ENCODE data around the gene FLAD1.

Gene FLAD1

DNA sequence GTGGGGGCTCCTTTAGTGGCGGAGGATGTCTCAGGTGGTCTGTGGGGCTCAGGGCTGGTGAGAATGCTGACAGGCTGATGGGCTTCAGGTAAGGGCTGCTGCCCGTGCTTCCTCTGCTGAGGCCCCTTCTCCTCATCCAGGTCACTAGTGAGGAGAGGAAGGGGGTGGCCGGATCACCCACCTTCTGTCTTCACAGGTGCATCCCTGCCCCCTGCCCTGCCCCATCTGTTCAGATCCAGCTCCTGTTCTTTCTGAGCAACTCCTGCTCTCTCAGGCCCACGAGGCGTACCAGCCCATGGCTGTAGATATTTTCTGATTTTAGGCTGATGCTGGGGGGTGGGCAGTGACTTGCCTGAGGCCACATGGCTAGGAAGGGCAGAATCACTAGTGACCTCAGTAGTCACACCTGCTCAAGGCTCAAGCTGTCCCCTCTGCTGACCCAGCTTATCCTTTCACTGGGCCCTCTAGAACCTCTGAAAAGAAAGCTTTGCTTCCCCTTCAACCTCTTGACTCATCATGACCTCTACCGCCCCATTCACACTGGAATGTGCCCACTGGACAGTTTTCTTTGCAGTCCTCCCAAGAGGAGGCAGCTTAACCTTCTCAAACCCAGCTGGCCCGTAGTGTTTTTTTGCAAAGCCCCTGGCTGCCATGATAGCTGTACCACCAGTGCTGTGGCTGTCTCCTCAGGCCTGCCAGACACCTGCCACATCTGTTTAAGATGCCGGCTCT lies 35.6 kb downstream of the FLAD1 start:
- no peak overlapping the region for H3K4me3 Mint-ChIP-seq
- no peaks in the 10 kb centered on the region for H3K9me3 Mint-ChIP-seq
- H3K27ac Mint-ChIP-seq = peak overlapping the region; percentile 65
- ATAC-seq (no peak), DNase-seq (ENCODE audit: low spot score in 2 of 2) (no peak)
- peaks cover 63% of the 10 kb centered on the region for H3K36me3 Mint-ChIP-seq
- H3K4me1 Mint-ChIP-seq = peaks cover 43% of the 10 kb centered on the region

DNA sequence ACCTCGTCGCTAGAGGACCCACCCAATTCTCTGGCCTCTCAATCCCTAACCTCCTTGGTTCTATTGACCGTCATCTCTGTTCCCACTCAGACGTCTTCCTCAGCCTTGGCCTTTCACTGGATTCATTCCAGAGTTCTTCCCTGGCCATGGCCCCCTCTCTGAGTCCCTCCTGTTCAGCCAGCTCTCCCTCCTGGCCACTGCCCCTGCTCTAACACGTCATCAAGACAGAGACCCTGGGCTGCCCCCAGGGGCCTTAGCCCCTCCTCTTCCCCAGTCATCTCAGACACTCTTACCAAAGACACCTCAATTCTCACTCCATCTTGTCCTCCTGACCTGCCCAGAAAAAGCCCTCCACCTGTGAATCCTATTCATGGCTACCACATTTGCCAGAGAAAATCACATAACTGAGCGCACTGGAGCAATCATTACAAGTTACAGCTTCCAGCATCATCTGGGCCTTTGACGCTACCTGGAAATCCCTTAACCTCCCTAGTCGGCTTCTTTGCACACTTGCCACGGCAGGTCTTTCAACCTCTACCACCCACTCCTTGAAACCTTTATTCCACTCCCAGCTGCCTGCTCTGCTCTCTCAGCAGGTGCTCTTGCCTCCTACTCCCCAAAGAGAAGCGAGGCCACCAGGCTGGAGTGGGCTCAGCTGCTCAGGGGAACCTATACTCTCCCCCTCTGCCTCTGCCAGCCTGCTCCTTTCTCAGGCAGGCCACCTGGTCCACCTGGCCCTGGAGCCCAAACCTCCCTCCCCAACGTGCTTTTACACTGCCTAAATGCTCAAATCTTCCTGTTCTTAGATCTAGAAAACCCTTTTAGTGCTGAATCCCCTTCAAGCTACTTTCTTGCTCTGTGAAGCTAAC lies 36.5 kb downstream of the FLAD1 start:
- no peaks in the 10 kb centered on the region for H3K9me3 Mint-ChIP-seq
- H3K4me3 Mint-ChIP-seq = no peak overlapping the region
- DNase-seq (ENCODE audit: low spot score in 2 of 2) = no peak

DNA sequence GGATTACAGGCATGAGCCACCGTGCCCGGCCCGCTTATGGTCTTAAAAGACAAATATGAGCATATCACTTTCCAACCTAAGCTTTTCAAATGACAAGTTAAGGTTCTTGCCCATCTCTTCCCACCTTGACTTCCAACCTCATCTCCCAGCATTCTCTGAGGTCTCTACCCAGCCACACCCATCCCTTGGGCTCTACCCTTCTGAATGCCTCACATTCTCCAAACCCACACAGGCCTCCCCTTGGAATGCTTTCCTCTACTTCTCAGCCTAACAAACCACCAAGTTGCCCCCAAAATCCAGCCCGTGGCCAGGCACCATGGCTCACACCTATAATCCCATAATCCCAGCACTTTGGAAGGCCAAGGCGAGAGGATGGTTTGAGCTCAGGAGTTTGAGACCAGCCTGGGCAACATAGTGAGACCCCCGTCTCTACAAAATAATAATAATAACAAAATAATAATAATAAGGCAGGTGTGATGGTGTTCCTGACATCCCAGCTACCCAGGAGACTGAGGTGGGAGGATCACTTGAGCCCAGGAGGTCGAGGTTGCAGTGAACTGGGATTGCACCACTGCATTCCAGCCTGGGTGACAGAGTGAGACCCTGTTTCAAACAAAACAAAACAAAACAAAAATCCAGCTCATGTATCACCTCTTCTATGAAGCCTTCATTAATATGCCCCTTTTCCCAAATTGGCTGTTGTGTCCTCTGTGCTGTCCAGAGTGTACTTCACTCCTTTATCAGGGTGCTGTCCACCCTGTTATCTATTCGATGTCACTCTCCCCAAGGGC lies 39.2 kb downstream of the FLAD1 start:
- Mint-ChIP-seq H3K36me3 (peaks cover 31% of the 10 kb centered on the region), H3K27ac (peak overlapping the region; percentile 15), H3K9me3 (no peaks in the 10 kb centered on the region), H3K4me1 (peaks cover 24% of the 10 kb centered on the region), H3K4me3 (no peak overlapping the region)
- DNase-seq (ENCODE audit: low spot score in 2 of 2) (no peak), ATAC-seq (no peak)

More for the DNA sequence above, 36.5 kb downstream of the FLAD1 start:
- Mint-ChIP-seq H3K27ac (peak overlapping the region; percentile 65), H3K36me3 (peaks cover 57% of the 10 kb centered on the region), H3K4me1 (peaks cover 40% of the 10 kb centered on the region)
- no peak for ATAC-seq

DNA sequence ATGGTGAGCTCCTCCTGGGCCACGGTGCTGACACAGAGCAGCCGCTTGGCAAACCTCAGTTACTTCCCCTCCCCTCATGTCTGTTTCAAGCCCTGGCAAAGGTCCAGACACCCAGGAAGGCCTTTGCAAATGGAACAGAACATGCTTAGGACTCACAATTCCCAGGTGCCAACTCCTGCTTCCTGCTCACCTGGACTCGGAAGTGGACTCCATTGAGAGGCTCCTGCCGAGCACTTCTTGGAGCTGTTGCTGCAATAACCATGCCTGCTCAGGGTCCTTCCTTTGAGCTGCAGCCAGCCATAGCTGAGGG lies 39.7 kb downstream of the FLAD1 start:
- ATAC-seq (no peak), DNase-seq (ENCODE audit: low spot score in 2 of 2) (no peak)
- Mint-ChIP-seq H3K9me3 (no peaks in the 10 kb centered on the region), H3K27ac (no peak overlapping the region), H3K4me3 (no peak overlapping the region), H3K4me1 (peaks cover 20% of the 10 kb centered on the region), H3K36me3 (peaks cover 31% of the 10 kb centered on the region)

DNA sequence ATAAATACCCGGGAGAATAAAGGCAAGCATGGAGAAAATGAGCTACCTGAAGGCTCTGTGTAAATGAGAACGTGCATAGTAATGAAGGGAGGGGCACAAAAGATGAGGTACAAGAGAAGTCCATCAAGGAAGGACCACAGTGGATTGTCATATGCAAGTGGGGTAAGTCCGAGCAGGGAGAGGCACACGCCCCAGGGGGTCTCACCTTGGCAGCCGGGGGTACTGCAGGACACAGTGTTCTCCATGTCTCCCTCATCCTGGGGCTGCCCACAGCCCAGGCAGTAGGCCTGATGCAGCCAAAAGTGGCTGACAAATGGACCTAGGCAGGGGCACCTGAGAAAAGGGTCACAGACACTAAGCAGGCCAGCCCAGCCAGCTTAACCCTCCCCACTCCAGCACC lies 40.5 kb downstream of the FLAD1 start:
- H3K9me3 Mint-ChIP-seq = no peaks in the 10 kb centered on the region
- no peak overlapping the region for H3K4me3 Mint-ChIP-seq
- ATAC-seq (no peak), DNase-seq (ENCODE audit: low spot score in 2 of 2) (no peak)
- peaks cover 29% of the 10 kb centered on the region for H3K36me3 Mint-ChIP-seq
- H3K4me1 Mint-ChIP-seq = peaks cover 15% of the 10 kb centered on the region
- H3K27ac Mint-ChIP-seq = no peak overlapping the region

DNA sequence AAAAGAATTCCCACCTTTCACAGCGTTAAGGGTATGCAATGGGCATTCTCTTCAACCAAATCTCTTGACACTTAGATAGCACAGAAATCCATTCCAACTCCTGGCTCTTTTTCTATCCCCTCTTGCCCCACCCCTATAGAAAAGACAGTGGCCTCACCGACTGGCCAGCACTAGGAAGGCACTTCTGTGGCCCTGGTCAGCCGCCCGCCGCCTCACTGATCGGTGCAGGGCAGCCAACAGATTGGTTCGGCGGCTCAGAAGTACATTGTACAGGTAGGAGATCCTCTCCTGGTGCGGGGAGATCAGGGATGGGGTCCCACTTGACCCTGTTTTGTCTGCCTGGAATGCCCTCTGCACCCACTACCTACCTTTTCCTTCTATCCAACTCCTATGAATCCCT lies 41.2 kb downstream of the FLAD1 start:
- DNase-seq (ENCODE audit: low spot score in 2 of 2) (no peak), ATAC-seq (no peak)
- Mint-ChIP-seq H3K4me3 (no peak overlapping the region), H3K36me3 (peaks cover 22% of the 10 kb centered on the region), H3K27ac (no peak overlapping the region), H3K9me3 (no peaks in the 10 kb centered on the region), H3K4me1 (peaks cover 8% of the 10 kb centered on the region)

DNA sequence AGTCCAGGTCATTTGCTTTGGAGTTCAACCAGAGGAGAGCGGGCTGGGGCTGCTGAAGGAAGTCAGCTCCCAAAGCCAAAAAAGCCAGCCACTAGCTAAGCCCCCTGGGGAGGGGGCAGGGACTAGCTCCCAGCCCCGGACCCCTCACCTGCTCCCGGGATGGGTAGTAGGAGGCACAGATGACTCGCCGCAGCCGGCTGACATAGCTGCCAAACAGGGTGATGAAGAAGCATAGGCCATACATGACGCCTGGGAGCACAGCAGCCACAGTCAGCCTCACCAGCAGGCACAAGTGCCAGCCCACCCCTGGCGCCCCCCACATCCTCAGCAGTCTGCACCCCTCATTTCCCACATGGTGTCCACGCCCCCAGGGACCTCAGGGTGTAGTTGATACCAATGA lies 43.0 kb downstream of the FLAD1 start:
- ATAC-seq (no peak), DNase-seq (ENCODE audit: low spot score in 2 of 2) (no peak)
- H3K4me1 Mint-ChIP-seq = no peaks in the 10 kb centered on the region
- no peaks in the 10 kb centered on the region for H3K9me3 Mint-ChIP-seq
- H3K27ac Mint-ChIP-seq = no peak overlapping the region
- H3K36me3 Mint-ChIP-seq = peaks cover 5% of the 10 kb centered on the region
- no peak overlapping the region for H3K4me3 Mint-ChIP-seq

DNA sequence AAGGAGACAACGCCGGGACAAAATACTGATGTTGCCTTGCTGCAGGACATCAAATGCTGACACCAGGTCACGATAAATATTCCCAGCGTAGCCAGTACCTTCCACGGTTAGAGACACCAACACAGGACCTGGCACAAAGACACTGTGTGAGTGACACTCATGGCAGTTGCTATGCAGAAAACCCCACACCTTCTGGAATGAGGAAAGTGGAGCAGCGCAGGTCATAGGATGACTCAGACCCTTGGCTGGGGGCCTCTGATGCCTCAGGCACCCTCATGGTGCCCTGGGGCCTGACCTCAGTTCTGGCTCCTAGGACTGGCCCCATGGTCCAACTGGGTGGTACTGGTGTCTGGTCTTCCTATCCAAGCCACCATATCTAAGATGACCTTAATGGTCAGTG lies 43.4 kb downstream of the FLAD1 start:
- Mint-ChIP-seq H3K9me3 (no peaks in the 10 kb centered on the region), H3K4me1 (no peaks in the 10 kb centered on the region), H3K4me3 (no peak overlapping the region), H3K36me3 (peaks cover 5% of the 10 kb centered on the region), H3K27ac (no peak overlapping the region)
- ATAC-seq = peak; percentile 62
- DNase-seq (ENCODE audit: low spot score in 2 of 2) = no peak

DNA sequence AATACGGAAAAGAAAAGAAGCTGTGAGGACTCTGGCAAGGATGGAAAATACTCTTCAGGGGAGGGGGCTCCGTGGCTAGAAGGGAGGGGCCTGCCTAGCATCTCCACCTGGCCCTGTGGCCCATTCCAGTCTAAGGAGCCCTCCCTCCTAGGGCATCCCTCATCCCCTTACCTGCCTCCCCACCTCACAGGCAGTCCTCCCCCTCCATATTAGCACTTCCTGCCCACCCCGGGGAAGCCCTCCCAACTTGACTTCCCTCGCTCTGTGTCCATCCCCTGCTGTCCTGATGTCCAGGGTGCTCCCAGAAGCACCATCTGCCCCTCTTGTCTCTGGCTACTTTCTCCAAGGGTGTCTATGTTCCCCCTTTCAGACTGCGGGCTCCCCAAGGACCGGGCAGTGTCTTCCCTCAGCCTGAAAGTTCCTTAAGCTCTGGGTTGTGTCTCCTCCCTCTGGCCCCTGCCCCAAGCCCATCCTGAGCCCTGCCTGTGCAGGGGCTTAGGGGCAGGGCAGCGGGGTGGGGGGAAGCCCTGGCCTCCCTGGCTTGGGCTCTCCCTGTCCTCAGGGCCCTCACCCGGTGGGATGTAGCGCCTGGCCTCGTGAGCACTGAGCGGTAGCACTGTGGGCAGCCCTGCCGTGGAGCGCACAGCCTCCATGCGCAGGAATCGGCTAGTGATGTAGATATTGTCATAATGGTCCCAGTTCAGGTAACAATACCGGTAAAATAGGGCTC lies 46.5 kb downstream of the FLAD1 start:
- DNase-seq (ENCODE audit: low spot score in 2 of 2) (no peak), ATAC-seq (no peak)
- H3K4me3 Mint-ChIP-seq = no peak overlapping the region
- H3K9me3 Mint-ChIP-seq = no peaks in the 10 kb centered on the region
- H3K4me1 Mint-ChIP-seq = no peaks in the 10 kb centered on the region
- no peaks in the 10 kb centered on the region for H3K36me3 Mint-ChIP-seq
- H3K27ac Mint-ChIP-seq = peak overlapping the region; percentile 29

DNA sequence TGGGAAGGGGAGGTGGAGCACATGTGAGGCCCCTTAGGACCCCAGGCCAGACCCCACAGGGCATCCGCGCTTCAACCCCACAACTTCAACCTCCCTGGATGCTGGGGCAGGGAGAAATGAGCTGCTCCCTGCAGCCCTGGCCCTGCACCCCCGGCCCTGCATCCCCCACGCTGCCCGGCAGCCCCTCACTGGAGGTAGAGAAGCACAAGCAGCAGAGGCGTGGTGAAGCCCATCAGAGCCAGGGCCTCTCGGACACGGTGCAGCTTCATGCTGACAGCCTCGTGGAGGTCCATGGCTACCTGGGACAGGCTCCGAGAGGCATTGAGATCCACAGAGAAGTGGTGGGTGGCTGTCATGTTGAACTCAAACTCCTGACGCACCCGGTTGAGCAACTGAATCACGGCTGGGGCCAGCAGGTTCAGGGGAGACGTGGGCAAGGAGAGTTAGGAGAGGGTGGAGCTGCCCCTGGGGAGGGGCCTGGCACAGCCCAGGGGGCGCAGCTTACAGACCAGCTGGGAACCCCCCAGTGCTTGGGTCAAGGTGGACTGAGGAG lies 47.2 kb downstream of the FLAD1 start:
- no peak for ATAC-seq

DNA sequence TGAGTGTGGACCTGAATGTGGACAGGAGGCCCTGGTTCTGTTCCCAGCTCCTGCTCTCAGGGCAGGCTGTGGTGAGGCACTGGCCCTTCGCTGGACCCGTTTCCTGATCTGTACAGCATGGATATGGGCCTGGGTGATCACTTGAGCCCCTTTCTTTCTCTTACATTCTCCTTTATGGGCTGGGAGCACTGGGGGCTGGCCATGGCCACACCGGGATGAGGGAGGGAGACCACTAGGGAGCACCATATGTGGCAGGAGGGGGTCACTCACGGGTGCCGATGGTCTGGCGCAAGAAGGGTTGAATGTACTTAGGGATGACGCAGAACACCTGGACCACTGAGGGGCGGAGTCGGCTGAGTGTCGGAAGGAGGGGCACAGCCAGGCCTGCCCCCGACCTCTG lies 47.8 kb downstream of the FLAD1 start:
- H3K36me3 Mint-ChIP-seq = no peaks in the 10 kb centered on the region
- H3K4me3 Mint-ChIP-seq = no peak overlapping the region
- no peaks in the 10 kb centered on the region for H3K4me1 Mint-ChIP-seq
- H3K9me3 Mint-ChIP-seq = no peaks in the 10 kb centered on the region
- no peak for DNase-seq (ENCODE audit: low spot score in 2 of 2)
- no peak overlapping the region for H3K27ac Mint-ChIP-seq
- no peak for ATAC-seq

More for the DNA sequence above, 47.2 kb downstream of the FLAD1 start:
- no peaks in the 10 kb centered on the region for H3K9me3 Mint-ChIP-seq
- no peak overlapping the region for H3K27ac Mint-ChIP-seq
- no peak for DNase-seq (ENCODE audit: low spot score in 2 of 2)
- H3K4me1 Mint-ChIP-seq = no peaks in the 10 kb centered on the region
- no peaks in the 10 kb centered on the region for H3K36me3 Mint-ChIP-seq
- H3K4me3 Mint-ChIP-seq = no peak overlapping the region

DNA sequence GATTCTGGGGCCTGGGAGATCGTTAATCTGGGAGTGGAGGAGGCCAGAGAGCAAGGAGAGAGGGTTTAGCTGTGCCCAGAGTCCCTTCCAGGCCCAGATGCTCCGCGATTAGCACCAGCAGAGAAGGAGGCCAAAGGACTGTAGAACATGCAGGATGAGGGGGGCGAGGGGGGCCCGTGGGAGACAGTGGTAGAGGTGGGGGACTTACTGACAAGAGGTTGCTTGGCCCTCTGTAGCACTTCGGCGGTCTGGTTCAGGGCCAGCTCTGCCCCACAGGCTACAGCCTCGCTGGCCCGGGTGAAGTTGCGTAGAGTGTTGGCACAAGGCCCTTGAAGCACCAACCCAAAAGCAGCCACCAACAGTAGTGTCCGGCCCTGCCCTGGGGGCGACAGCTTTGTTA lies 49.7 kb downstream of the FLAD1 start:
- no peaks in the 10 kb centered on the region for H3K36me3 Mint-ChIP-seq
- DNase-seq (ENCODE audit: low spot score in 2 of 2) (no peak), ATAC-seq (no peak)
- H3K4me1 Mint-ChIP-seq = no peaks in the 10 kb centered on the region
- peak overlapping the region; percentile 54 for H3K27ac Mint-ChIP-seq
- no peak overlapping the region for H3K4me3 Mint-ChIP-seq
- H3K9me3 Mint-ChIP-seq = no peaks in the 10 kb centered on the region

DNA sequence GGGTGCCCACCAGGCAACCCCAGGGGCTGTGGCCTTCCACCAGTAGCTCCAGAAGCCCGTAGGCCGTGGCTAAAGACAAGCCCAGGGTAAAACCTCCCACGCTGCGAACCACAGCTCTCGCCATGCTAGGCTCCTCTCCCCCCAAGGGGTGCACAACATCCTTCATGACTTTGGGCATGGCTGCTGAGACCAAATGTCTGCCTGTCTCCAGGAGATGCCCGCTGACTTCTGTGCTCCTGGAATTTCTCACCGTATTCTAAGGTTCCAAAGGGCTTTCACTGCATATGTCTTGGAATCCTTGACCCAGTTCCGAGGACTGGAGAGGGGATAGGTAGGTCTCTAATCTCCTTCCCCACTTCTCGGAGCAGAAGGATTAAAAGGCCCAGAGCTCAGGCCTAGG lies 50.4 kb downstream of the FLAD1 start, which contains the start of the genes DCST1 and DCST2:
DCST1 (plus strand) TSS at position 301 of the 400 bp plus-strand sequence. CDS start 213 bp downstream, outside the sequence.
DCST2 (minus strand) TSS at position 258 of the 400 bp plus-strand sequence; CDS start at position 178, 80 bp downstream.
- peak within 1 kb of the TSS; percentile 54 for H3K27ac Mint-ChIP-seq
- no peaks in the 10 kb centered on the region for H3K36me3 Mint-ChIP-seq
- no peak for DNase-seq (ENCODE audit: low spot score in 2 of 2)
- no peak within 1 kb of the TSS for H3K4me3 Mint-ChIP-seq
- no peak for ATAC-seq
- H3K4me1 Mint-ChIP-seq = no peaks in the 10 kb centered on the region
- no peaks in the 10 kb centered on the region for H3K9me3 Mint-ChIP-seq

DNA sequence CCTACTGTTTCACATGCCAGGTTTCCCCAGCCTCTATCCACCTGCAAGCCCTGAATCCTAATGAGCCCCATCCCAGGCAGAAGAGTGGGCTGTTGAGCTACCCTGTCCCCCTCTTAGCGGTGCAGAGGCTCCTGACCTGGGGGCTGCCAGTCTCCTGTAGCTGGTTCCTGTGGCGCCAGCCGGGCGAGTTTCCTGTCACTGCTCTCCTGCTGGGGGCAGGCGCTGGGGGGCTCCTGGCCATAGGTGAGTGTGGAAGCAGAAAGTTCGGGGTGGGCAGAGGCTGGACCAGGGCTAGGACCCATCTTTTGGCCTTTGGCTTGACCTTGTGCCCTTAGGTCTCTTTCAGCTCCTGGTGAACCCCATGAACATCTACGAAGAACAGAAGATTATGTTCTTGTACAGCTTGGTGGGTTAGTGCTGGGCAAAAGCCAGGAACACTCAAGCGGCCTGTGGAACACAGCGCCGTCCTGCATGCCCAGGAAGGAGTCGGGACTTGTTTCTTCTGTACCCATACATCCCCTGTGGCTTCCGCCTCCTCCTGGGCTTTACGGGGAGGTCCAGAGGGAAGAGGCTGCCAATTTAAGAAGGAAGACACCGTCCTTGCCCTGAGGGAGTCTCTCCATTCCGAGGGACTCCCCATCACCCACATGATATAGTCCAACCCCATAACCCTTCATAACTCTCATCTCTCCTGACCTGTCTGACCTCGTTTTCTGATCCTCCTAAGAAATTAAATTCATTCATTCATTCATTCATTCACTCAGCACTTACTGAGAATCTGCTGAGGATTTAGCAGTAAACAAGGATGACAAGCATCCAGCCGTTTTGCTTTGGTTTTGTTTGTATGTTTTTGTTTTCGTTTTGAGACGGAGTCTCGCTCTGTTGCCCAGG lies 51.4 kb downstream of the FLAD1 start:
- no peak overlapping the region for H3K27ac Mint-ChIP-seq
- H3K4me3 Mint-ChIP-seq = no peak overlapping the region

More for the DNA sequence above, 51.4 kb downstream of the FLAD1 start:
- ATAC-seq = no peak
- H3K36me3 Mint-ChIP-seq = no peaks in the 10 kb centered on the region
- no peaks in the 10 kb centered on the region for H3K9me3 Mint-ChIP-seq
- DNase-seq (ENCODE audit: low spot score in 2 of 2) = no peak
- no peaks in the 10 kb centered on the region for H3K4me1 Mint-ChIP-seq

All from stimulated activated effector memory CD8-positive, alpha-beta T cell treated with anti-CD3 and anti-CD28 coated beads, Interleukin-12 subunit alpha, Interleukin-12 subunit beta, amount 100 ng/mL, for 72 hours (primary cell).